GM19438 (cell line): ENCODE measurements around the gene OR6C2.
"Not testable (repeated sequence)": the region's sequence is repeated elsewhere in the genome, so short reads cannot be mapped to it uniquely, and the experiment has no call there.

ENCODE experiments used
- ATAC-seq: cut with Tn5 transposase; IDR thresholded peaks from one replicate; pipeline ENCODE4 v1.9.1; 2021; ENCODE audit warnings: low read depth; ENCODE audit not compliant: unreplicated experiment

OR6C2 gene

GRCh38 chr12:55443776-55444175 is at the start of gene OR6C2:
Gene OR6C2, plus strand, starts transcription at chr12:55444076. Its CDS starts 8,138 bp downstream, at chr12:55452214.
- no peak for ATAC-seq

DNA sequence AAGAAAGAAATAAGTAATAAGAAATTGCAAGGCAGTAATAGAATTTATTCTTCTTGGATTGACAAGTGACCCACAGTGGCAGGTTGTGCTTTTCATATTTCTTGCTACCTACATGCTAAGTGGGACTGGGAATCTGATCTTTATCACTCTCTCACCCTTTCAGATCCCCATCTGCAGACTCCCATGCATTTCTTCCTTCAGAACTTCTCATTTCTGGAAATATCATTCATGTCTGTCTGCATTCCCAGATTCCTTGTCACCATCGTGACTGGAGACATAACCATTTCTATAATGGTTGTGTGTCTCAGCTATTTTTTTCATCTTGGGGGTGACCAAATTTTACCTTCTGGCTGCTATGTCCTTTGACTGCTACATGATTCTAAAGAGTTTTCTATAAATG is 47.5 kb upstream of the OR6C2 start:
- no peak for ATAC-seq

DNA sequence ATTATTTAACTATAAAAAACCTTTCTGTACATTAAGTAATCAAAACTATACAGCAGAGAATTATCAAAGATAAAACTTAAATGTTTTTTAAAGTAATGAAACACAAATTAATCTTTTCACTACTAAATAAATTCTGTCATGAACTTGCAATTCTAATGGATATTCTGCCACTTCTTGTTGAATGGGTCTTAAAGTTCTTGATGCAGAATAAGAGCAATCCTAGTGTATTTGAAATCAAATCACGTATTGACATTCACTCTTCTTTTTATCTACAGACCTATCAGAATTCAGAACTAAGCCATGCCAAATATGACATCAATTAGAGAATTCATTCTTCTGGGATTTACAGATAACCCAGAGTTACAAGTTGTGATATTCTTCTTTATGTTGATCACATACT is 43.6 kb upstream of the OR6C2 start, which contains the start of gene OR6C65:
Gene OR6C65 (plus strand): TSS at position 301 of the 400 bp plus-strand sequence. CDS start 0 bp downstream, at position 301.
- ATAC-seq, result no peak

DNA sequence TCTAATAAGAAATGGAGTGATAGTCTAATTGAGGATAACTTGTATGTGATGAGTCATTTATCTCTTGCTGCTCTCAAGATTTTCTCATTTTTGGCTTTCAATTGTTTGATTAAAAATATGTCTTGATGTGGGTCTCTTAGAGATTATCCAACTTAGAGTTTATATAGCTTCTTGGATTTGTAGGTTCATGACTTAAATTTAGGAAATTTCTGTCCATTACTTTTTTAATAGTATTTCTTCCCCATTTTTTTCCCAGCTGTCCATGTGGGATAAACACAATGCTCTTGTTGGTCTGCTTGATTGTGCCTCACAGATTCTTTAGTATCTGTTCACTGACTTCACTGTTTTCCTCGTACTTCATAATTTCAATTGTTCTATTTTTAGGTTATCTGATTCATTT is 36.0 kb upstream of the OR6C2 start:
- no peak for ATAC-seq

- not testable (repeated sequence) for ATAC-seq
Measured at GRCh38 chr12:55409133-55409532, 34.7 kb upstream of the OR6C2 start.

GRCh38 chr12:55412138-55412537 is 31.7 kb upstream of the OR6C2 start:
- not testable (repeated sequence) for ATAC-seq

- not testable (repeated sequence) for ATAC-seq
Measured at GRCh38 chr12:55413498-55414388, 30.1 kb upstream of the OR6C2 start.

GRCh38 chr12:55414396-55414823 is 29.5 kb upstream of the OR6C2 start:
- ATAC-seq, result not testable (repeated sequence)

- ATAC-seq, result not testable (repeated sequence)
Measured at GRCh38 chr12:55414889-55415288, 29.0 kb upstream of the OR6C2 start.

DNA sequence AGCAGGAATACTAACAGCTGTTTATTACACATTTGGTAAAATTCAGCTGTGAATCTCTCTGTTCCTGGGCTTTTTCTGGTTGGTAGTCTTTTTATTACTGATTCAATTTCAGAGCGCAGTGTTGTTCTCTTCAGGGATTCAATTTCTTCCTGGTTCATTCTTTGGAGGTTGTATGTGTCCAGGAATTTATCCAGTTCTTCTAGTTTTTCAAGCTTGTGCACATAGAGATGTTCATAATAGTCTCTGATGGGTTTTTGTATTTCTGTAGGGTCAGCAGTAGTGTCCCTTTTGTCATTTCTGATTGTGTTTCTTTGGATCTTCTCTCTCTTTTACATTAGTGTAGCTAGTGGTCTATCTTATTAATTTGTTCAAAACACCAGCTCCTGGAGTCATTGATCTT is 26.9 kb upstream of the OR6C2 start:
- ATAC-seq, result no peak

GRCh38 chr12:55420307-55420962 is 23.4 kb upstream of the OR6C2 start:
- ATAC-seq, result no peak

DNA sequence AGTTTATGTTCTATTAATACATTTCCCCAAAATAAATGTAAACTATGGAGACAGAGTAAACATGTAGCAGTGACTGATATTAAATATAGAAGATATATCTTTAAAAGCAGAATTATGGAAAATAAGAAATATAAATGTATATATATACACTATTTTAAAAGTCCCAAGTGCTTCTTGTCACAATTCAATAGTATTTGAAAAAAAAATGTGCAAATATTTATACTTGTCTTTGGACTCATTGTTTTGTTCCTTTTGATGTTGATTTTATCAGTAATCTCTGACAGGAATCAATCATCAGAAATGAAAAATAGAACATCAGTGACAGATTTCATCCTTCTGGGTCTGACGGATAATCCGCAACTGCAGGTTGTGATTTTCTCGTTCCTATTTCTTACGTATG is 17.9 kb upstream of the OR6C2 start, which contains the start of gene OR6C76:
Gene OR6C76 (plus strand): TSS at position 301 of the 400 bp plus-strand sequence. CDS start 0 bp downstream, at position 301.
- ATAC-seq, result no peak

DNA sequence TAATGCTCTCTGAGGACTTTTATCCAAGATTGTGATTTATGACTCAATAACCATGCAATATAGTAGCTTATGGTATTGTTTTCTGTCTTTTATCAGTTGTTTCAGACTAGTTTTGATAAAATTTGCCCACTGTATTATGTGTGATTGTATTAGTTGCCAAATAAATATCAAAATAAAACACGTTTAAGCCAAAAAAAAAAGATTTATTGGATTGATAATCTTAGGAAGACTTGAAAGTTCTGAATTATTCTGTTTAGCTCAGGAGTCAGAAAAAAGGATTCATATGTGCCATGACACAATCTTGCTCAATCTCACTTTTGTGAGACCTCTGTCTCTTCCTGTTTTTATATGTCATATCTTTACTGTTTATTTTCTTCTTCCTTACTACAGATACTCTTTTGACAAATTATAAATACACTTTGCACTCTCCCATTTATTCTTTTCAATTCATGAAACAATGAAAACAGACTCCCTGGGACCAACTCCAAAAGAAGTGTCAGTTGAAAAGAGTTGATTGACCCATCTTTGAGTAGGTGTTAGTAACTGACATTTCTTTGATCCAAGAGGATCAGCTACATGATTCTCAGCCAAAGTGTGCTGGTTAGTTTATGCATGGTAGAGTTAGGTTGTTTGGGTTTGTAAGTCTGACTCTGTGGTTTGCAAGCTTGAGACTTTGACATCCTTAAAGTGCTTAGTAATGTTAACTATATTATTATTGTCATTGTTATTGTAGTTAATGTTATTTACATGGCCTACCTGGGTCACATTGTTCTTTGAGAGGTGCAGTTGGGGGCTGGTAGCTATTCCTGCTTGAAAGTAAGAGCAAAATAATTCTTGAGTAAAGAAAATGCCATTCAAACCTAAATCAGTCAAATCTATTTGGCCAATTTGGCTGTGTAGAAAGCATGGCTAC is 15.3 kb upstream of the OR6C2 start:
- ATAC-seq, result no peak

DNA sequence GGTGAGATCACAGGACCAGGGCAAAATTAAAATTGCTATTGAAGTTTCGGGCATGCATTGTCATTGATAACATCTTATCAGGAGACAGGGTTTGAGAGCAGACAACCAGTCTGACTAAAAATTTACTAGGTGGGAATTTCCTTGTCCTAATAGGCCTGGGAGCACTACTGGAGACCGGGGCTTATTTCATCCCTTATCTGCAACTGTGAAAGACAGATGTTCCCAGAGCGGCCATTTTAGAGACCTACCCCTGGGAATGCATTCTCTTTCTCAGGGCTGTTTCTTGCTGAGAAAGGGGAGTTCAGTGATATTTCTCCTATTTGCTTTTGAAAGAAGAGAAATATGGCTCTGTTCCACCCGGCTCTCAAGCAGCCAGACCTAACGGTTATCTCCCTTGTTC is 2.6 kb upstream of the OR6C2 start:
- ATAC-seq, result not testable (repeated sequence)

DNA sequence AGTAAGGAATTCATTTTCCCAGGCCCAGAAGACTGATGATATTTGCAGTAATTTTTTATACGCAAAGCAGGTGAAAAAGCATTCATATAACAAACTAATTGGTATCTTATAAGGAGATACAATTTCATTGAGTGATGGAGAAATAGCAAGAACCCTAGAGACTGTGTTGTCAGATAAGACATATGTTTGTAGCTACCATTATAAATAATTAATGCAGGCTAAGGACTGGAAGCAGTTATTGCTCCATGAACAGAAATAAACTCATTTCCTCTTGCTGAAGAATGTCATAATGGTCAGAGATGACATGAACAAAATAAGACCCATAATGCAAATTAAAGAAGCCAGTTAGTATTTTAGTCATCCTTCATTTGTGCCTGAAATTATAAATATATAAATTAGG is 1.5 kb downstream of the OR6C2 start:
- no peak for ATAC-seq

- no peak for ATAC-seq
Measured at GRCh38 chr12:55446326-55446725, 2.5 kb downstream of the OR6C2 start.

DNA sequence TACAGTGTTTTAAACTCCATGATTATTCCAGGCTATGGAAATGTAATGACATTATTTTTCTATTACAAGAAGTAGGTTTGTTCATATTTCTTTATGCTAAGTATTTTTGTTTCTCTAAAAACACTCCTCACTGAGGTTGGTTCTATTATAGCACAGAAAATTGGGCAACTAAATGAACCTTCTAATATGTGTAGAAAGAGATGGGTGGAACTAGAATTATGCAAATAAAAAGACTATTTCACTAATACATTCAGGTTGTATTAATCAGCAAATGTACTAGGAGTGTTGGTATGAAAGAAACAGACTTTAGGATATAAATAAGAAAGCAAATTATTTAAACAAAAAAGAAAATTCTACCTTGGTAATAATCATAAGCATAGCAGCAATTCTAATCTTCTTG is 4.9 kb downstream of the OR6C2 start:
- ATAC-seq, result no peak

DNA sequence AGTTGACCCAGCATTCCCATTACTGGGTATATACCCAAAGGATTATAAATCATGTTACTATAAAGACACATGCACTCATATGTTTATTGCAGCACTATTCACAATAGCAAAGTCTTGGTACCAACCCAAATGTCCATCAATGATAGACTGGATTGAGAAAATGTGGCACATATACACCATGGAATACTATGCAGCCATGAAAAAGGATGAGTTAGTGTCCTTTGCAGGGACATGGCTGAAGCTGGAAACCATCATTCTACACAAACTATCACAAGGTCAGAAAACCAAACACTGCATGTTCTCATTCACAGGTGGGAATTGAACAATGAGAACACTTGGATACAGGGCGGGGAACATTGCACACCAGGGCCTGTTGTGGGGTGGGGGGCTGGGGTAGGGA is 21.1 kb downstream of the OR6C2 start:
- not testable (repeated sequence) for ATAC-seq

DNA sequence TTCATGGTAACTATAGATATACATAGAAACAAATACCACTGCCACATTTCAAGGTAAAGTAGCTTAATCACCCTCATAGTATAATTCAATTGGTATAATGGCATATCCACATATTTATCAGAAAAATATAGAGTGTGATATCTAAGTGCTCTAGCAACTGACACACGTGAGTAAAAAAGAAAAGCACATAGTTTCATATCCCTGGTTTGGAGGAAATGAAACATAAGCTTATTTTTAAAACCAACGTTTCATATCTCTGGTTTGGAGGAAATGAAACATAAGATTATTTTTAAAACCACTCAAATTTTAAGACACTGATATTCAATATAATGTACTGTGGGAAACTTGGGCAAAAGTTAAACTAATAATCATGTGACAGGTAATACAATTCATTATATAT is 24.0 kb downstream of the OR6C2 start:
- ATAC-seq, result no peak

- no peak for ATAC-seq
Measured at GRCh38 chr12:55469291-55469690, 25.4 kb downstream of the OR6C2 start.
